K562 (cell line): ENCODE data around the gene CCDC137. TPM values are rescaled to one million over a fixed set of nuclear protein-coding genes. Genes with fewer than 3 reads are reported as not detected.

Experiments used
- ATF6 ChIP-seq: sonication (generic); formaldehyde crosslinking; IDR thresholded peaks from 2 replicates; pipeline ENCODE4 v1.4.0; 2020; ENCODE audit warnings: mild to moderate bottlenecking, missing genetic modification reagents
- CSDE1 ChIP-seq, 2 experiments: fragments of 450-650 bp; IDR thresholded peaks; 2 replicates each; pipeline ENCODE4 v1.6.1; 2016; ENCODE audit warnings: mild to moderate bottlenecking in 1 of 2
- DMBX1 ChIP-seq: fragments of 250-450 bp; sonication (Bioruptor Pico); IDR thresholded peaks from 2 replicates; pipeline ENCODE4 v1.8.0; 2022; ENCODE audit warnings: inconsistent platforms, mild to moderate bottlenecking, moderate library complexity, borderline replicate concordance
- E4F1 ChIP-seq: fragments of 250-450 bp; sonication (Bioruptor Pico); IDR thresholded peaks from 2 replicates; pipeline ENCODE4 v1.5.0; 2021; ENCODE audit warnings: mild to moderate bottlenecking, borderline replicate concordance
- JUNB ChIP-seq: fragments of 450-650 bp; formaldehyde crosslinking; conservative IDR thresholded peaks from 2 replicates; pipeline ENCODE4 v1.4.0; 2020; ENCODE audit warnings: mild to moderate bottlenecking
- NR2C1 ChIP-seq, 2 experiments: fragments of 450-650 bp; IDR thresholded peaks; 2 replicates each; pipeline ENCODE4 v1.6.1; 2017; ENCODE audit warnings: mild to moderate bottlenecking in 2 of 2, antibody characterized with exemption in 1 of 2, inconsistent platforms in 1 of 2, missing compliant biosample characterization in 1 of 2, missing genetic modification characterization in 1 of 2
- PURB ChIP-seq: sonication (generic); formaldehyde crosslinking; IDR thresholded peaks from 2 replicates; pipeline ENCODE4 v1.9.0; 2021; ENCODE audit warnings: low read depth, mild to moderate bottlenecking, missing genetic modification reagents
- SP1 ChIP-seq: sonication (generic); formaldehyde crosslinking; IDR thresholded peaks from 2 replicates; pipeline ENCODE4 v1.8.1; 2022; ENCODE audit warnings: mild to moderate bottlenecking, missing genetic modification reagents
- ZNF121 ChIP-seq: sonication (generic); formaldehyde crosslinking; conservative IDR thresholded peaks from 2 replicates; pipeline ENCODE4 v1.8.0; 2022; ENCODE audit warnings: missing genetic modification reagents
- ZNF316 ChIP-seq: fragments of 450-650 bp; IDR thresholded peaks from 2 replicates; pipeline ENCODE4 v1.6.1; 2016
- polyA plus RNA-seq, 8 experiments: library from polyadenylated mRNA; depleted of rRNA in 4 of 8; stranded (reverse) in 5 of 8; unstranded in 3 of 8; fragments of >200 nt; fragmentation: Nextera tagmentation in 2 of 8; fragmentation: Illumina TruSeq in 1 of 8; extraction: Ambion mirVana in 2 of 8; extraction: Trizol in 1 of 8; gene quantifications; 2 replicates each; pipeline versions ENCODE4 v1.2.1 to v1.2.3, GENCODE V29; 2011 to 2014; ENCODE audit warnings: inconsistent platforms in 1 of 8, missing spikeins in 1 of 8
- total RNA-seq, 7 experiments: library from RNA; depleted of rRNA in 6 of 7; stranded (reverse); fragments of >200 nt in 6 of 7; fragmentation: Illumina TruSeq in 2 of 7; extraction: Trizol in 2 of 7; gene quantifications; 2 replicates each; pipeline versions ENCODE4 v1.2.1 to v1.2.3, GENCODE V29; 2011 to 2021; ENCODE audit warnings: low replicate concordance in 1 of 7
- TF ChIP-seq, protein P1 (sequence below): fragments of 200-800 bp; sonication (Bioruptor generic); IDR thresholded peaks from 2 replicates; pipeline ENCODE4 v1.6.1; 2017; ENCODE audit warnings: missing genetic modification characterization, missing compliant biosample characterization
- TF ChIP-seq, protein P2 (sequence below): fragments of 200-800 bp; sonication (Bioruptor generic); IDR thresholded peaks from 2 replicates; pipeline ENCODE4 v1.6.1; 2016; ENCODE audit warnings: missing genetic modification characterization, missing compliant biosample characterization
- TF ChIP-seq, protein P3 (sequence below), 3 experiments: IDR thresholded peaks in 2 of 3; conservative IDR thresholded peaks in 1 of 3; 2 replicates each; pipeline ENCODE4 v1.5.1; 2011 to 2012; ENCODE audit warnings: low read length in 3 of 3, mild to moderate bottlenecking in 3 of 3, control low read depth in 2 of 3, improper control_type of control experiment in 1 of 3, inconsistent platforms in 1 of 3, low read depth in 1 of 3, mixed read lengths in 1 of 3, moderate library complexity in 1 of 3; ENCODE audit not compliant: insufficient read depth in 2 of 3

The CCDC137 gene
- total and polyA plus RNA-seq, 9 of the 15 experiments (the other 6 are each of a cell fraction or from before 2014, with no cell fraction given), result 2.3 to 68.1 (median 38.3) TPM

- TF ChIP-seq ATF6, result peak; percentile 26; the same call in 1 of the 2 replicates
- TF ChIP-seq, protein P1, sequence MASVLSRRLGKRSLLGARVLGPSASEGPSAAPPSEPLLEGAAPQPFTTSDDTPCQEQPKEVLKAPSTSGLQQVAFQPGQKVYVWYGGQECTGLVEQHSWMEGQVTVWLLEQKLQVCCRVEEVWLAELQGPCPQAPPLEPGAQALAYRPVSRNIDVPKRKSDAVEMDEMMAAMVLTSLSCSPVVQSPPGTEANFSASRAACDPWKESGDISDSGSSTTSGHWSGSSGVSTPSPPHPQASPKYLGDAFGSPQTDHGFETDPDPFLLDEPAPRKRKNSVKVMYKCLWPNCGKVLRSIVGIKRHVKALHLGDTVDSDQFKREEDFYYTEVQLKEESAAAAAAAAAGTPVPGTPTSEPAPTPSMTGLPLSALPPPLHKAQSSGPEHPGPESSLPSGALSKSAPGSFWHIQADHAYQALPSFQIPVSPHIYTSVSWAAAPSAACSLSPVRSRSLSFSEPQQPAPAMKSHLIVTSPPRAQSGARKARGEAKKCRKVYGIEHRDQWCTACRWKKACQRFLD, result no peak; the same call in none of the 2 replicates
- TF ChIP-seq E4F1 (CRISPR knock-in tag), result no peak
- TF ChIP-seq NR2C1 (IDR thresholded peaks at IDR 0.05), result no peak
- no peak for TF ChIP-seq NR2C1 (tag; IDR thresholded peaks at IDR 0.05)
- TF ChIP-seq, protein P2, sequence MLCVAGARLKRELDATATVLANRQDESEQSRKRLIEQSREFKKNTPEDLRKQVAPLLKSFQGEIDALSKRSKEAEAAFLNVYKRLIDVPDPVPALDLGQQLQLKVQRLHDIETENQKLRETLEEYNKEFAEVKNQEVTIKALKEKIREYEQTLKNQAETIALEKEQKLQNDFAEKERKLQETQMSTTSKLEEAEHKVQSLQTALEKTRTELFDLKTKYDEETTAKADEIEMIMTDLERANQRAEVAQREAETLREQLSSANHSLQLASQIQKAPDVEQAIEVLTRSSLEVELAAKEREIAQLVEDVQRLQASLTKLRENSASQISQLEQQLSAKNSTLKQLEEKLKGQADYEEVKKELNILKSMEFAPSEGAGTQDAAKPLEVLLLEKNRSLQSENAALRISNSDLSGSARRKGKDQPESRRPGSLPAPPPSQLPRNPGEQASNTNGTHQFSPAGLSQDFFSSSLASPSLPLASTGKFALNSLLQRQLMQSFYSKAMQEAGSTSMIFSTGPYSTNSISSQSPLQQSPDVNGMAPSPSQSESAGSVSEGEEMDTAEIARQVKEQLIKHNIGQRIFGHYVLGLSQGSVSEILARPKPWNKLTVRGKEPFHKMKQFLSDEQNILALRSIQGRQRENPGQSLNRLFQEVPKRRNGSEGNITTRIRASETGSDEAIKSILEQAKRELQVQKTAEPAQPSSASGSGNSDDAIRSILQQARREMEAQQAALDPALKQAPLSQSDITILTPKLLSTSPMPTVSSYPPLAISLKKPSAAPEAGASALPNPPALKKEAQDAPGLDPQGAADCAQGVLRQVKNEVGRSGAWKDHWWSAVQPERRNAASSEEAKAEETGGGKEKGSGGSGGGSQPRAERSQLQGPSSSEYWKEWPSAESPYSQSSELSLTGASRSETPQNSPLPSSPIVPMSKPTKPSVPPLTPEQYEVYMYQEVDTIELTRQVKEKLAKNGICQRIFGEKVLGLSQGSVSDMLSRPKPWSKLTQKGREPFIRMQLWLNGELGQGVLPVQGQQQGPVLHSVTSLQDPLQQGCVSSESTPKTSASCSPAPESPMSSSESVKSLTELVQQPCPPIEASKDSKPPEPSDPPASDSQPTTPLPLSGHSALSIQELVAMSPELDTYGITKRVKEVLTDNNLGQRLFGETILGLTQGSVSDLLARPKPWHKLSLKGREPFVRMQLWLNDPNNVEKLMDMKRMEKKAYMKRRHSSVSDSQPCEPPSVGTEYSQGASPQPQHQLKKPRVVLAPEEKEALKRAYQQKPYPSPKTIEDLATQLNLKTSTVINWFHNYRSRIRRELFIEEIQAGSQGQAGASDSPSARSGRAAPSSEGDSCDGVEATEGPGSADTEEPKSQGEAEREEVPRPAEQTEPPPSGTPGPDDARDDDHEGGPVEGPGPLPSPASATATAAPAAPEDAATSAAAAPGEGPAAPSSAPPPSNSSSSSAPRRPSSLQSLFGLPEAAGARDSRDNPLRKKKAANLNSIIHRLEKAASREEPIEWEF (CRISPR knock-in tag), result no peak
- TF ChIP-seq ZNF121 (CRISPR knock-in tag), result no peak
- no peak for TF ChIP-seq CSDE1 (IDR thresholded peaks at IDR 0.05)
- no peak for TF ChIP-seq PURB (CRISPR knock-in tag)
- TF ChIP-seq DMBX1, result 0 out of 2 replicates have a peak, but pooled peaks have one; percentile 23
- TF ChIP-seq SP1, result peak; percentile 82
- TF ChIP-seq, protein P3, sequence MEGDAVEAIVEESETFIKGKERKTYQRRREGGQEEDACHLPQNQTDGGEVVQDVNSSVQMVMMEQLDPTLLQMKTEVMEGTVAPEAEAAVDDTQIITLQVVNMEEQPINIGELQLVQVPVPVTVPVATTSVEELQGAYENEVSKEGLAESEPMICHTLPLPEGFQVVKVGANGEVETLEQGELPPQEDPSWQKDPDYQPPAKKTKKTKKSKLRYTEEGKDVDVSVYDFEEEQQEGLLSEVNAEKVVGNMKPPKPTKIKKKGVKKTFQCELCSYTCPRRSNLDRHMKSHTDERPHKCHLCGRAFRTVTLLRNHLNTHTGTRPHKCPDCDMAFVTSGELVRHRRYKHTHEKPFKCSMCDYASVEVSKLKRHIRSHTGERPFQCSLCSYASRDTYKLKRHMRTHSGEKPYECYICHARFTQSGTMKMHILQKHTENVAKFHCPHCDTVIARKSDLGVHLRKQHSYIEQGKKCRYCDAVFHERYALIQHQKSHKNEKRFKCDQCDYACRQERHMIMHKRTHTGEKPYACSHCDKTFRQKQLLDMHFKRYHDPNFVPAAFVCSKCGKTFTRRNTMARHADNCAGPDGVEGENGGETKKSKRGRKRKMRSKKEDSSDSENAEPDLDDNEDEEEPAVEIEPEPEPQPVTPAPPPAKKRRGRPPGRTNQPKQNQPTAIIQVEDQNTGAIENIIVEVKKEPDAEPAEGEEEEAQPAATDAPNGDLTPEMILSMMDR (IDR thresholded peaks at IDR 0.05 in 2 of 3, conservative IDR thresholded peaks at IDR 0.05 in 1 of 3; ENCODE audit: insufficient read depth in 2 of 3, low read depth in 1 of 3, low read length in 3 of 3), result no peak
- TF ChIP-seq JUNB (CRISPR knock-in tag), result no peak
- peak; percentile 68 for TF ChIP-seq ZNF316
Measured at GRCh38 chr17:81636505-81637288, 29.8 kb upstream of the CCDC137 start, which contains the start of the genes NPLOC4 and TSPAN10 (continued).
